GM12878 (cell line): ENCODE measurements around the gene COMMD1. TPM values are rescaled to one million over a fixed set of nuclear protein-coding genes. Genes with fewer than 3 reads are reported as not detected.

Experiments used
- ATAC-seq: fragments of 200-7000 bp; cut with Tn5 transposase; 3 replicates; pipeline ENCODE4 v1.9.1; 2020; ENCODE audit warnings: mild to moderate bottlenecking, moderate library complexity
- BruUV-seq: library from RNA; stranded (reverse); fragments of 400-500 nt; replicated peaks from 2 replicates; lab custom pipeline; 2021; lab: Mats Ljungman, UMichigan
- CTCF ChIA-PET: fragments of 300-600 bp; sonication (Branson Sonifier 250); formaldehyde crosslinking; extraction: SDS; loops from one replicate; lab custom pipeline; 2021; ENCODE audit warnings: inconsistent platforms; lab: Yijun Ruan, JAX
- POLR2A ChIA-PET: fragments of 350-600 bp; formaldehyde crosslinking; extraction: SDS; loops from one replicate; lab custom pipeline; 2021; ENCODE audit warnings: inconsistent platforms; lab: Charles Lee
- RAD21 ChIA-PET: fragments of 300-600 bp; sonication (Branson Sonifier 250); formaldehyde crosslinking; loops from one replicate; lab custom pipeline; 2023; ENCODE audit warnings: antibody characterized with exemption; ENCODE audit not compliant: unreplicated experiment; lab: Charles Lee
- SMC1A ChIA-PET: fragments of 300-600 bp; sonication (Branson Sonifier 250); formaldehyde crosslinking; loops from one replicate; lab custom pipeline; 2023; ENCODE audit not compliant: unreplicated experiment, uncharacterized antibody; lab: Charles Lee
- DNase-seq: peaks from one replicate; pipeline ENCODE4 v3.0.0-alpha.2; 2011; ENCODE audit warnings: low read depth, low spot score
- FAIRE-seq: peaks from 3 replicates; lab custom pipeline; 2011; peaks lifted over from hg19 to GRCh38; lab: Jason Lieb, UNC
- H2AFZ ChIP-seq: 2 replicates; pipeline ENCODE4 v1.6.0; 2011; ENCODE audit warnings: low read depth, low read length, control low read depth; ENCODE audit not compliant: control insufficient read depth
- H3K27ac ChIP-seq: 2 replicates; pipeline ENCODE4 v1.5.1; 2011; ENCODE audit warnings: control low read depth; ENCODE audit not compliant: control insufficient read depth, insufficient read depth
- H3K27me3 ChIP-seq, 2 experiments: replicated peaks in 1 of 2; 2 replicates each; pipeline versions ENCODE4 v1.6.0 to v1.6.1; 2011; ENCODE audit warnings: low read length in 1 of 2; ENCODE audit not compliant: control insufficient read depth in 2 of 2, insufficient read depth in 2 of 2
- H3K36me3 ChIP-seq, 2 experiments: 2 replicates each; pipeline ENCODE4 v1.5.1; 2011; ENCODE audit warnings: low read length in 1 of 2; ENCODE audit not compliant: control insufficient read depth in 2 of 2, insufficient read depth in 2 of 2
- H3K4me1 ChIP-seq: 2 replicates; pipeline ENCODE4 v1.6.1; 2011; ENCODE audit warnings: mild to moderate bottlenecking, low read length, moderate library complexity, mixed read lengths; ENCODE audit not compliant: control insufficient read depth, insufficient read depth
- H3K4me2 ChIP-seq: 2 replicates; pipeline ENCODE4 v1.6.0; 2011; ENCODE audit warnings: control low read depth; ENCODE audit not compliant: control insufficient read depth, insufficient read depth
- H3K4me3 ChIP-seq: fragments of 200-600 bp; sonication (generic); 2 replicates; pipeline ENCODE4 v1.5.1; 2016
- H3K79me2 ChIP-seq: 2 replicates; pipeline ENCODE4 v1.6.0; 2011; ENCODE audit warnings: low read length; ENCODE audit not compliant: control insufficient read depth, insufficient read depth
- H3K9ac ChIP-seq: 2 replicates; pipeline ENCODE4 v1.8.0; 2011; ENCODE audit warnings: low read length, control low read depth, mixed read lengths; ENCODE audit not compliant: control insufficient read depth, insufficient read depth
- H3K9me3 ChIP-seq: replicated peaks from 3 replicates; pipeline ENCODE4 v1.5.1; 2011; ENCODE audit warnings: mild to moderate bottlenecking, low read length; ENCODE audit not compliant: control insufficient read depth, insufficient read depth
- H4K20me1 ChIP-seq: 2 replicates; pipeline ENCODE4 v1.6.0; 2011; ENCODE audit not compliant: control insufficient read depth, insufficient read depth
- ATF2 ChIP-seq: IDR thresholded peaks from 2 replicates; pipeline ENCODE4 v1.6.1; 2012; ENCODE audit warnings: low read length, inconsistent platforms
- BMI1 ChIP-seq: fragments of 450-650 bp; IDR thresholded peaks from 2 replicates; pipeline ENCODE4 v1.6.1; 2016; ENCODE audit warnings: mild to moderate bottlenecking, moderate library complexity, borderline replicate concordance
- CHD2 ChIP-seq: IDR thresholded peaks from 2 replicates; pipeline ENCODE4 v1.6.1; 2011; ENCODE audit warnings: low read depth, low read length, improper control_type of control experiment, borderline replicate concordance
- KDM1A ChIP-seq: fragments of 200-600 bp; sonication (generic); IDR thresholded peaks from 2 replicates; pipeline ENCODE4 v1.6.1; 2016; ENCODE audit warnings: borderline replicate concordance
- MLLT1 ChIP-seq: fragments of 450-650 bp; IDR thresholded peaks from 2 replicates; pipeline ENCODE4 v1.6.1; 2016; ENCODE audit warnings: mild to moderate bottlenecking
- RAD21 ChIP-seq: IDR thresholded peaks from 2 replicates; pipeline ENCODE4 v1.6.1; 2011; ENCODE audit warnings: mild to moderate bottlenecking, low read depth, low read length, moderate library complexity; ENCODE audit not compliant: insufficient read depth
- RELB ChIP-seq: fragments of 450-650 bp; IDR thresholded peaks from 2 replicates; pipeline ENCODE4 v1.6.1; 2017; ENCODE audit warnings: low read depth, mild to moderate bottlenecking, moderate library complexity
- REST ChIP-seq: IDR thresholded peaks from 2 replicates; pipeline ENCODE4 v1.6.1; 2012; ENCODE audit warnings: mild to moderate bottlenecking, low read depth, low read length
- RUNX3 ChIP-seq: IDR thresholded peaks from 2 replicates; pipeline ENCODE4 v1.6.1; 2012; ENCODE audit warnings: low read length, inconsistent platforms
- SMARCA5 ChIP-seq: fragments of 450-650 bp; IDR thresholded peaks from 2 replicates; pipeline ENCODE4 v1.6.1; 2017; ENCODE audit warnings: mild to moderate bottlenecking
- SP1 ChIP-seq: IDR thresholded peaks from one replicate; pipeline ENCODE4 v1.6.1; 2011; ENCODE audit warnings: low read depth, low read length
- YBX1 ChIP-seq: fragments of 450-650 bp; IDR thresholded peaks from 2 replicates; pipeline ENCODE4 v1.6.1; 2016; ENCODE audit warnings: antibody characterized with exemption
- YY1 ChIP-seq: IDR thresholded peaks from 2 replicates; pipeline ENCODE4 v1.6.1; 2011; ENCODE audit warnings: low read depth, mild to moderate bottlenecking, low read length
- ZNF24 ChIP-seq: fragments of 450-650 bp; IDR thresholded peaks from 2 replicates; pipeline ENCODE4 v1.6.1; 2017; ENCODE audit warnings: antibody characterized with exemption, mild to moderate bottlenecking
- WGBS: methylation state at CpG from one replicate; pipeline ENCODE4 v1.1.6; 2016; ENCODE audit warnings: low lambda C conversion rate; ENCODE audit not compliant: insufficient replicate concordance, insufficient coverage; ENCODE audit errors: missing lambda C conversion rate; 5-methylcytosine and 5-hydroxymethylcytosine counted together
- in situ Hi-C: fragments of 300-500 bp; cut with MboI; formaldehyde crosslinking; loops from 9 replicates; pipeline ENCODE4 v1.14.3; 2018; ENCODE audit warnings: mixed read lengths
- intact Hi-C: fragments of 100-400 bp; cut with micrococcal nuclease; formaldehyde crosslinking; loops from one replicate; pipeline ENCODE4 v1.14.2; 2022; ENCODE audit not compliant: unreplicated experiment
- polyA plus RNA-seq, 11 experiments: library from polyadenylated mRNA; depleted of rRNA in 4 of 11; unstranded in 6 of 11; stranded (reverse) in 5 of 11; fragments of >200 nt; fragmentation: Nextera tagmentation in 4 of 11; fragmentation: Illumina TruSeq in 1 of 11; extraction: Ambion mirVana in 4 of 11; extraction: Trizol in 1 of 11; gene quantifications; 1 replicate in 1 of 11; 2 replicates in 10 of 11; pipeline versions ENCODE4 v1.2.1 to v1.2.3, GENCODE V29; 2011 to 2016; ENCODE audit warnings: inconsistent platforms in 2 of 11, missing spikeins in 2 of 11, low read depth in 1 of 11
- total RNA-seq, 4 experiments: library from RNA; depleted of rRNA in 3 of 4; stranded (reverse); fragments of >200 nt in 3 of 4; fragmentation: Illumina TruSeq in 1 of 4; extraction: Trizol in 1 of 4; gene quantifications; 2 replicates each; pipeline versions ENCODE4 v1.2.1 to v1.2.3, GENCODE V29; 2013 to 2021

Gene COMMD1
- total and polyA plus RNA-seq, 10 of the 15 experiments (the other 5 are each of a cell fraction or from before 2014, with no cell fraction given) = 39.7 to 210 (median 53.7) TPM

GRCh38 chr2:61993422-61994024 is 88.0 kb downstream of the COMMD1 start:
- POLR2A ChIA-PET = interaction anchor here (1.0 to 2.4 kb wide), 3 partner anchors 68 to 417 kb away, joined by 3 to 11 read pairs (median 3); no protein-coding TSS in a partner anchor
- Histone ChIP-seq H4K20me1 (no peaks in the 10 kb centered on the region), H3K36me3 (no peaks in the 10 kb centered on the region), H3K4me3 (no peak overlapping the region), H3K27me3 (no peaks in the 10 kb centered on the region), H2AFZ (no peak overlapping the region), H3K79me2 (peaks cover 30% of the 10 kb centered on the region), H3K27ac (no peak overlapping the region), H3K4me2 (no peak overlapping the region), H3K9me3 (no peaks in the 10 kb centered on the region; the same call in 1 of the 3 replicates), H3K9ac (no peak overlapping the region), H3K4me1 (peaks cover 26% of the 10 kb centered on the region)
- intact Hi-C loops = loop anchor here (1.0 to 10.0 kb wide), 8 partner anchors 67 to 419 kb away; no protein-coding TSS in a partner anchor
- RAD21 ChIA-PET = interaction anchor here (0.5 to 4.9 kb wide), 32 partner anchors 10 to 782 kb away, joined by 3 to 141 read pairs (median 5); no protein-coding TSS in a partner anchor
- no TSS peak for BruUV-seq
- 60% methylated on average over 3 of the region's 3 CpGs for WGBS
- in situ Hi-C loops = loop anchor here (10.0 kb wide), 1 partner anchor 211 kb away; no protein-coding TSS in a partner anchor
- CTCF ChIA-PET = interaction anchor here (0.6 to 6.5 kb wide), 42 partner anchors 15 to 779 kb away, joined by 3 to 195 read pairs (median 4); partner anchors contain the start of gene B3GNT2
- FAIRE-seq (no peak), ATAC-seq (peak; percentile 76), DNase-seq (peak; percentile 55)
- SMC1A ChIA-PET = interaction anchor here (0.7 to 7.2 kb wide), 39 partner anchors 8 to 782 kb away, joined by 3 to 189 read pairs (median 4); no protein-coding TSS in a partner anchor
- TF ChIP-seq RAD21 (peak; percentile 91), YY1 (0 out of 2 replicates have a peak, but pooled peaks have one; percentile 27), MLLT1 (no peak), SMARCA5 (no peak), RELB (no peak), BMI1 (no peak), SP1 (no peak), RUNX3 (peak; percentile 11; the same call in 1 of the 2 replicates), KDM1A (no peak), ZNF24 (0 out of 2 replicates have a peak, but pooled peaks have one; percentile 37), CHD2 (no peak), YBX1 (no peak), REST (no peak), ATF2 (no peak)
